GM21717 (cell line): Measurements from ENCODE around the gene CNOT11.
A peak's percentile ranks its signal among the peaks of the same experiment; 100 is the strongest.
"Not testable (repeated sequence)": the region's sequence is repeated elsewhere in the genome, so short reads cannot be mapped to it uniquely, and the experiment has no call there.

ENCODE experiments used
- ATAC-seq: cut with Tn5 transposase; IDR thresholded peaks from one replicate; pipeline ENCODE4 v1.9.1; 2021; ENCODE audit warnings: mild to moderate bottlenecking, moderate library complexity; ENCODE audit not compliant: unreplicated experiment

CNOT11 gene

DNA sequence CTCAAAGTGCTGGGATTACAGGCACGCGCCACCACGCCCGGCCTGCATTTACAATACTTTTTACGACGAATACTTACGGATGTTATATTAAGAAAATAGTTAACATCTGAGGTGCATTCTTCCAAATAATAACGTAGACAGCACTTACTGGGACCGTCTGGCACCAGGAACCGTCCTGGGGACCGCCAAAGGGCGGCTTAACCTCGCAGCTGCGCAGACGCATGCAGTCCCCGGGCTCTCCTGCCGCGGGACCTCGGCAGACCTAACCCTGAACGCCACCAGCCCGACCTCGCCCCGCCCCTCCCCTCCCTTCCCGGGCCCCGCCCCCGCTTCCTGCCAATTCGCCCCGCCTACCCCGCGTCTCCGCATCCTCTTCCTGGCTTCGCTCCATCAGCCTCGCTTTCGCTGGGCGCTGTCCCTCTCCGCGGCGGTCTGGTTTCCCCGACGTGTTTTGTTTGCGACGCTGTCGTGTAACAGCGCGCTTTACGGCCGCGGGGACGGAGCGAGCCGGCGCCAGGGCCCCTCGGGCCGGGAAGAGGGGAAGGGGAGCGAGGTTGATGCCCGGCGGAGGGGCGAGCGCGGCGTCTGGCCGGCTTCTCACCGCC, at the start of gene CNOT11:
CNOT11 (plus strand) TSS at position 479 of the 605 bp plus-strand sequence; CDS start at position 558, 79 bp downstream.
- peak; percentile 91 for ATAC-seq

GRCh38 chr2:101204400-101205115, 48.1 kb upstream of the CNOT11 start:
- ATAC-seq, result no peak

- ATAC-seq, result no peak
Measured at GRCh38 chr2:101205521-101206479, 46.9 kb upstream of the CNOT11 start.

- no peak for ATAC-seq
Measured at GRCh38 chr2:101208830-101209229, 43.9 kb upstream of the CNOT11 start.

DNA sequence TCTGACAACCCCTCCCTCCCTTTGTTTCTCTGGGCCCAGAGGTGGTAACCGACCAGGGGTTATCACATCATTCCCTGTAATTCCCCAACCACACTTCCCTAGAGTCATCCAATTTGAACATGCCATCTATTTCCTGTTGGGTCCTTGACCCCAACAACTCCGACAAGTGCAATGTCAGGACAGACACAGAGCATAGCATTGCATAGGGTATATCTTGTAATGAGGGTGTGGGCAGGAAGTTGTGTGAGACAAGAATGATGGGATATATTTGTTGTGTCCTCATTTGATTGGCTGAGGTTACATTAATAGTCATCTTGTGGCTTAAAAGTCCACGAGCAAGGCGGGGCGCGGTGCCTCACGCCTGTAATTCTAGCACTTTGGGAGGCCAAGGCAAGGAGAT, 33.4 kb upstream of the CNOT11 start:
- ATAC-seq, result no peak

GRCh38 chr2:101220091-101220490, 32.6 kb upstream of the CNOT11 start:
- ATAC-seq, result not testable (repeated sequence)

DNA sequence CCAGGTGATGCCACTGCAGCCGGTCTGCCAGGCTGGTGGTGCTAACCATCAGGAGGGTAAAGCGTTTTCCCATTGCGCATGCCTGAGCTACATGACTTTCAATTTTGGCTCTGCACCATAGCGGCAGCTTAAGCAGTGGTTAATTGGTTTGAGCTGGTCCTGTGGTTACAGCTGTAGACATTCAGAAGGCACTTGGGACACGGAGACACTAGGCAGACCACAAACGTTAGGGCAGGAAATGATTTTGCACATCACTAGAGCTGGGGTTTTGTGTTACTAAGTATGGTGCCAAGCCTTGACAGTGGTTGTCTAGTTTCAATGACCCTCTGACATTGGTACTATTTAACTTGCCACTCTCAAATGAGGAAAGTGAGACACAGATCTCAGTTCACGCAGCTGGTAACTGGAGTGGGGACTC, 28.9 kb upstream of the CNOT11 start:
- peak; percentile 95 for ATAC-seq

DNA sequence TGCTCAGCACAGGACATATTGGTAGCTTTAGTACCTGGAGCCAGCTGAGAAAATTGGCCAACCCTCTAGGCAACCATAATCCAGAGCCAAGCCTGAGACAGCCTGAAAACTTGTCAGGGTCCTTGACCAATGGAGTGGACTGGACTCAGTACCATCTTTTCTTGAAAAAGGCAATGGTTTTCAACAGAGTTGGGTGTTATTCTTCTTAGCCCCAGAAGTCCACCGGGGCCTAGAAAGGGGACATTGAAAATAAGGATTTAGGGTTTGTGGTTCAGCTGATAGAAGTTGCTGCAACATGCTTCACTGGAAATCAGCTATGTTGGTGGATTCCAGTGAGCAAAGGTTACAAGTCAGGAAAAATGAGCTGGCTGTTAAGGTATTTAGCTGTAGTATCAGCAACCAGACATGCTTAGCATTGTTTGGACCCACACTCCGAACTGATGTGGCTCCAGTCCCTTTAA, 22.1 kb upstream of the CNOT11 start:
- no peak for ATAC-seq

- no peak for ATAC-seq
Measured at GRCh38 chr2:101231240-101231639, 21.4 kb upstream of the CNOT11 start.

GRCh38 chr2:101231937-101232730, 20.6 kb upstream of the CNOT11 start:
- no peak for ATAC-seq

GRCh38 chr2:101232770-101233169, 19.9 kb upstream of the CNOT11 start:
- no peak for ATAC-seq

GRCh38 chr2:101234169-101234938, 18.3 kb upstream of the CNOT11 start:
- no peak for ATAC-seq

- not testable (repeated sequence) for ATAC-seq
Measured at GRCh38 chr2:101235956-101236355, 16.7 kb upstream of the CNOT11 start.

GRCh38 chr2:101237944-101238343, 14.7 kb upstream of the CNOT11 start:
- not testable (repeated sequence) for ATAC-seq

DNA sequence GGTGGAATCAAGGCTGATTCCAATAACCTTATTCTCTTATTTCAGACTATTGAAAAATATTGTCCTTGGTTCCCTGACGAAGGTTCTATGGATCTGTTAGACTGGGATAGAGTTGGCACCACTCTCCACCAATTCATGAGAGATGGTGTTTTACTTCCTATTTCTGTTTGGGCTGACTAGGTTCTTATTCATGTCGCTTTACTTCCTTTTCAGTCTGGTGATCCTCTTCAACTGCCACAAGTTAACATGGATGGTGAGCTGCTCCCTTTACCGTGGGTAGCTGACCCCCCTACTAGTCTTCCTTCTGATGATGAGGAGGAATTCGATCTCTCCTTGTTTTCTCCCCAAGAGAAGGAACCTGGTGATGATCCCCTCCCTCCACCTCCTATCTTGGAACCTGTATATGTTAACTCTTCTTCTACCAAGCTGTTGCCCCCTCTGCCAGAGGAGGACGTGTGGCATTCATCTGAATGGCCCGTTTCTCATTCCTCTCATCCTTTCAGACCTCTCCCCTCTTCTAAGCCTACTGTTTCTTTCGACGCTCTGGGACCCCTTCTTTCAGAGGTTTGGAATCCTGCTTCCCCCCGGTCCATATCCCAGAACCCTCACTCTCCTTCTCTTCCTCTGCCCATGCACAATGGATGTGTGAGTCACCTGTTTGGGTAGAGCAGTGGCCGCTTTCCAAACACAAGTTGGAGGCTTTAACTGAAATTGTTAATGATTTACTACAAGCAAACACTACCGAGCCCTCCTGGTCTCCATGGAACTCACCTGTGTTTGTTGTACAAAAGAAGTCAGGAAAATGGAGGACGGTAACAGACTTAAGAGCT, 13.5 kb upstream of the CNOT11 start:
- no peak for ATAC-seq

DNA sequence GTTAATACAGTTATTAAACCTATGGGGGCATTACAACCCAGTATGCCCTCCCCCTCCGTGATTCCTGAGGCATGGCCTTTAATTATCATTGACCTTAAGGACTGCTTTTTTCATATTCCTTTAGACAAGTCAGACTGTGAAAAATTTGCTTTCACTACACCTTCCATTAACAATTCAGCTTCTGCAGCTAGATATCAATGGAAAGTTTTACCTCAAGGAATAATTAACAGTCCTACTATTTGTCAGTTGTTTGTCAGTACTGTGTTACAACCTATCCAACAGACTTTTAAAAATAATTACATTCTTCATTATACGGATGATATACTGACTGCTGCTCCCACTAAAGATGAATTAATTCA, 12.9 kb upstream of the CNOT11 start:
- not testable (repeated sequence) for ATAC-seq

- ATAC-seq, result not testable (repeated sequence)
Measured at GRCh38 chr2:101240694-101241093, 12.0 kb upstream of the CNOT11 start.

DNA sequence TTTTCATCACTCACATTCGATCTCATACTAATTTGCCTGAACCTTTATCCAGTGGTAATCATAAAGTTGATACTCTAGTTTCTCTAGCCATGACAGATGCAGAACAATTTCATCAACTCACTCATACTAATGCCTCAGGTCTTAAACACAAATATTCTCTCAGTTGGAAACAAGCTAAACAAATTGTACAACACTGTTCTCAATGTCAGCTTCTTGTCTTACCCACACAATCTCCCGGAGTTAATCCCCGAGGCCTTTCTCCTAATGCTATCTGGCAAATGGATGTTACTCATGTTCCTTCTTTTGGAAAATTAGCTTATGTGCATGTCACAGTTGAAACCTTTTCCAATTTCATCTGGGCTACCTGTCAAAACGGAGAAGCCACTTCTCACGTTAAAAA, 11.5 kb upstream of the CNOT11 start:
- no peak for ATAC-seq

DNA sequence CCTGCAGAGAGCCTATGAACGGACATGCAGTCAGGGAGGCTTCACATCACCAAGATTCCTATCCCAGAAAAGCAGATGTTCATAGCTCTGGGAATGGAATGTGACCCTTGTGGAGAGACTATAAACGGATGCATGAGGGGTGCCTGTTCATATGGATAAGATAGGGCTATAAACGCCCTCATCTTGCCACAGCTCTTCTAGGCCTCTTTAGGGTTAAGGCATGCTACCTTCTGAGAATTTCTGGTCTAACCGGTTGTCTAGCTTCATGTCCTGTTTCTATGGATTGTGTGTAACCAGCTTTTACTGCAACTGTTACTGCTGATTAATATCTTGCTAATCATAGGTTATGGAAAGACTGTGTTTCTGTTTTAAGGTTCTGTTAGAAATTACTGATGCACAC, 8.3 kb upstream of the CNOT11 start:
- not testable (repeated sequence) for ATAC-seq
